ENCODE results near the gene KCNS1. TPM values are rescaled to one million over a fixed set of nuclear protein-coding genes. Genes with fewer than 3 reads are reported as not detected.

The KCNS1 gene
- polyA plus RNA-seq, 3 donors = 0.42 to 0.65 (median 0.62) TPM

GRCh38 chr20:45111799-45112471 lies 11.0 kb upstream of the KCNS1 start:
- DNase-seq (ENCODE audit: extremely low read depth in 1 of 11, low read depth in 9 of 11, low spot score in 4 of 11) = no peak

GRCh38 chr20:45111285-45111684 lies 10.4 kb upstream of the KCNS1 start:
- DNase-seq (ENCODE audit: extremely low read depth in 1 of 11, low read depth in 9 of 11, low spot score in 4 of 11) = no peak

GRCh38 chr20:45110301-45110700 lies 9.4 kb upstream of the KCNS1 start:
- no peak for DNase-seq (ENCODE audit: extremely low read depth in 1 of 11, low read depth in 9 of 11, low spot score in 4 of 11)

GRCh38 chr20:45109634-45110033 lies 8.7 kb upstream of the KCNS1 start:
- no peak for DNase-seq (ENCODE audit: extremely low read depth in 1 of 11, low read depth in 9 of 11, low spot score in 4 of 11)

GRCh38 chr20:45105317-45105716 lies 4.4 kb upstream of the KCNS1 start:
- DNase-seq (ENCODE audit: extremely low read depth in 1 of 11, low read depth in 9 of 11, low spot score in 4 of 11) = no peak

GRCh38 chr20:45104786-45105185 lies 3.9 kb upstream of the KCNS1 start:
- no peak for DNase-seq (ENCODE audit: extremely low read depth in 1 of 11, low read depth in 9 of 11, low spot score in 4 of 11)

GRCh38 chr20:45103072-45103471 lies 2.1 kb upstream of the KCNS1 start:
- DNase-seq (ENCODE audit: extremely low read depth in 1 of 11, low read depth in 9 of 11, low spot score in 4 of 11) = no peak

GRCh38 chr20:45101333-45101850 lies 465 bp upstream of the KCNS1 start:
- DNase-seq (ENCODE audit: extremely low read depth in 1 of 11, low read depth in 9 of 11, low spot score in 4 of 11) = no peak

GRCh38 chr20:45098103-45098773 lies 2.7 kb downstream of the KCNS1 start:
- peak in 6 of 11 donors; percentile 10 to 34 (median 20) for DNase-seq (ENCODE audit: extremely low read depth in 1 of 11, low read depth in 9 of 11, low spot score in 4 of 11)

- DNase-seq (ENCODE audit: extremely low read depth in 1 of 11, low read depth in 9 of 11, low spot score in 4 of 11) = peak in 6 of 11 donors; percentile 27 to 42 (median 34)
Measured at GRCh38 chr20:45097485-45098102, 3.3 kb downstream of the KCNS1 start.

- no peak for DNase-seq (ENCODE audit: extremely low read depth in 1 of 11, low read depth in 9 of 11, low spot score in 4 of 11)
Measured at GRCh38 chr20:45096781-45097180, 4.1 kb downstream of the KCNS1 start.

GRCh38 chr20:45095805-45096238 lies 5.1 kb downstream of the KCNS1 start:
- DNase-seq (ENCODE audit: extremely low read depth in 1 of 11, low read depth in 9 of 11, low spot score in 4 of 11) = peak in 7 of 11 donors; percentile 21 to 44 (median 38)

- DNase-seq (ENCODE audit: extremely low read depth in 1 of 11, low read depth in 9 of 11, low spot score in 4 of 11) = no peak
Measured at GRCh38 chr20:45094864-45095574, 5.9 kb downstream of the KCNS1 start.

GRCh38 chr20:45094201-45094600 lies 6.7 kb downstream of the KCNS1 start:
- DNase-seq (ENCODE audit: extremely low read depth in 1 of 11, low read depth in 9 of 11, low spot score in 4 of 11) = no peak

GRCh38 chr20:45092898-45093297 lies 8.0 kb downstream of the KCNS1 start:
- DNase-seq (ENCODE audit: extremely low read depth in 1 of 11, low read depth in 9 of 11, low spot score in 4 of 11) = no peak

- DNase-seq (ENCODE audit: extremely low read depth in 1 of 11, low read depth in 9 of 11, low spot score in 4 of 11) = no peak
Measured at GRCh38 chr20:45091366-45091765, 9.6 kb downstream of the KCNS1 start.

GRCh38 chr20:45090481-45090880 lies 10.4 kb downstream of the KCNS1 start:
- no peak for DNase-seq (ENCODE audit: extremely low read depth in 1 of 11, low read depth in 9 of 11, low spot score in 4 of 11)

GRCh38 chr20:45088247-45088646 lies 12.7 kb downstream of the KCNS1 start:
- no peak for DNase-seq (ENCODE audit: extremely low read depth in 1 of 11, low read depth in 9 of 11, low spot score in 4 of 11)

GRCh38 chr20:45087814-45088213 lies 13.1 kb downstream of the KCNS1 start:
- no peak for DNase-seq (ENCODE audit: extremely low read depth in 1 of 11, low read depth in 9 of 11, low spot score in 4 of 11)

Data from renal cortex interstitium (tissue), 11 donors.